GM23248 (cell line): ENCODE results near the gene CDY2B. TPM values are rescaled to one million over a fixed set of nuclear protein-coding genes. Genes with fewer than 3 reads are reported as not detected.
"Not testable (repeated sequence)": the region's sequence is repeated elsewhere in the genome, so short reads cannot be mapped to it uniquely, and the experiment has no call there.

Experiments
- DNase-seq: peaks from one replicate; pipeline ENCODE4 v3.0.0-alpha.2; 2015
- H2AFZ ChIP-seq: fragments of 200-600 bp; sonication (generic); 2 replicates; pipeline ENCODE4 v1.6.1; 2016; ENCODE audit warnings: antibody characterized with exemption
- H3F3A ChIP-seq: fragments of 200-600 bp; sonication (generic); 2 replicates; pipeline ENCODE4 v1.6.1; 2016; ENCODE audit warnings: mild to moderate bottlenecking, antibody characterized with exemption, mixed run types; ENCODE audit not compliant: insufficient read depth
- H3K27ac ChIP-seq: fragments of 200-600 bp; sonication (generic); 2 replicates; pipeline ENCODE4 v1.5.1; 2016; ENCODE audit warnings: mild to moderate bottlenecking
- H3K27me3 ChIP-seq: fragments of 200-600 bp; sonication (generic); replicated peaks from 2 replicates; pipeline ENCODE4 v1.6.1; 2016; ENCODE audit warnings: mild to moderate bottlenecking; ENCODE audit not compliant: insufficient read depth
- H3K36me3 ChIP-seq: fragments of 200-600 bp; sonication (generic); 2 replicates; pipeline ENCODE4 v1.6.1; 2016; ENCODE audit warnings: low read depth, mild to moderate bottlenecking
- H3K4me1 ChIP-seq: fragments of 200-600 bp; sonication (generic); 2 replicates; pipeline ENCODE4 v1.6.1; 2016; ENCODE audit warnings: mild to moderate bottlenecking; ENCODE audit not compliant: insufficient read depth
- H3K4me2 ChIP-seq: fragments of 200-600 bp; sonication (generic); one replicate; pipeline ENCODE4 v1.6.1; 2016; ENCODE audit warnings: mild to moderate bottlenecking; ENCODE audit not compliant: unreplicated experiment
- H3K4me3 ChIP-seq: fragments of 200-600 bp; sonication (generic); 2 replicates; pipeline ENCODE4 v1.5.1; 2016; ENCODE audit warnings: mild to moderate bottlenecking
- H3K79me2 ChIP-seq: fragments of 200-600 bp; sonication (generic); 2 replicates; pipeline ENCODE4 v1.6.1; 2016; ENCODE audit warnings: mild to moderate bottlenecking; ENCODE audit not compliant: insufficient read depth
- H3K9ac ChIP-seq: fragments of 200-600 bp; sonication (generic); 2 replicates; pipeline ENCODE4 v1.6.1; 2016; ENCODE audit warnings: mild to moderate bottlenecking
- H3K9me2 ChIP-seq: fragments of 200-600 bp; sonication (generic); 2 replicates; pipeline ENCODE4 v1.6.1; 2016; ENCODE audit warnings: mixed run types, mild to moderate bottlenecking, moderate library complexity; ENCODE audit not compliant: insufficient read depth
- H3K9me3 ChIP-seq: fragments of 200-600 bp; sonication (generic); one replicate; pipeline ENCODE4 v1.6.1; 2017; ENCODE audit warnings: low read depth
- H4K20me1 ChIP-seq: fragments of 200-600 bp; sonication (generic); 2 replicates; pipeline ENCODE4 v1.6.0; 2016; ENCODE audit not compliant: insufficient read depth
- WGBS, 2 experiments: methylation state at CpG; one replicate each; pipeline ENCODE4 v1.1.6; 2015 to 2017; ENCODE audit warnings: low lambda C conversion rate in 2 of 2, low coverage in 1 of 2; ENCODE audit errors: missing lambda C conversion rate in 2 of 2; 5-methylcytosine and 5-hydroxymethylcytosine counted together
- in situ Hi-C: fragments of 300-500 bp; cut with MboI; formaldehyde crosslinking; loops from 2 replicates; pipeline ENCODE4 v1.15.0; 2020
- polyA plus RNA-seq: library from polyadenylated mRNA; unstranded; fragments of >200 nt; fragmentation: Nextera tagmentation; extraction: Ambion mirVana; gene quantifications from 2 replicates; pipeline ENCODE4 v1.2.1, GENCODE V29; 2016
- total RNA-seq: library from RNA; depleted of rRNA; stranded (reverse); fragments of >200 nt; shearing (Covaris generic); gene quantifications from 2 replicates; pipeline ENCODE4 v1.2.3, GENCODE V29; 2014; rRNA removed

Gene CDY2B, protein sequence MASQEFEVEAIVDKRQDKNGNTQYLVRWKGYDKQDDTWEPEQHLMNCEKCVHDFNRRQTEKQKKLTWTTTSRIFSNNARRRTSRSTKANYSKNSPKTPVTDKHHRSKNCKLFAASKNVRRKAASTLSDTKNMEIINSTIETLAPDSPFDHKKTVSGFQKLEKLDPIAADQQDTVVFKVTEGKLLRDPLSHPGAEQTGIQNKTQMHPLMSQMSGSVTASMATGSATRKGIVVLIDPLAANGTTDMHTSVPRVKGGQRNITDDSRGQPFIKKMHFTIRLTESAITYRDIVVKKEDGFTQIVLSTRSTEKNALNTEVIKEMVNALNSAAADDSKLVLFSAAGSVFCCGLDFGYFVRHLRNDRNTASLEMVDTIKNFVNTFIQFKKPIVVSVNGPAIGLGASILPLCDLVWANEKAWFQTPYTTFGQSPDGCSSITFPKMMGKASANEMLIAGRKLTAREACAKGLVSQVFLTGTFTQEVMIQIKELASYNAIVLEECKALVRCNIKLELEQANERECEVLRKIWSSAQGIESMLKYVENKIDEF
- total RNA-seq: not detected in 2 replicates
- polyA plus RNA-seq: not detected in 2 replicates

DNA sequence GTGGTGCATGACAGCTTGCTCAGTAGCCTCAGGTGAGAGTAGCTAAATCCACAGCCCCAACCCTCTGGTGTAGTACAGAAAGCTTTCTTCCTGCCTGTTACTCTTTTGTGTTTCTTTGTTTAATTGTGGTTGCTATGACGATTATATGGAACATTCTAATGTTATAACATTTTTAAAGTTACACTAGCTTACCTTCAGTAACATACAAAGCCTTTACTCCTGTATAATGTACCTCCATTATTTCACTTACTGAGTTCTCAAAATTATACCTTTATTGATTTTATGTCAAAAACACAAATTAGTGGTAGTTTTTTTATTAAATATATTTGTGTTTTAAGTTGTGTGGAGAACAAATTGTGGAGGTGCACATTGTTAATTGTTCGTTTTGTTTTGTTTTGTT, at the start of gene CDY2B:
Gene CDY2B, minus strand, starts transcription at position 101 of the 400 bp plus-strand sequence. CDS start 328 bp downstream, outside the sequence.
- H4K20me1 ChIP-seq, H3K4me1 ChIP-seq, H3K4me3 ChIP-seq, DNase-seq, in situ Hi-C loops, H3K9me3 ChIP-seq, H3K79me2 ChIP-seq, H3K9ac ChIP-seq, H3K9me2 ChIP-seq, H3F3A ChIP-seq, H3K36me3 ChIP-seq, H3K4me2 ChIP-seq, H3K27ac ChIP-seq, H2AFZ ChIP-seq, H3K27me3 ChIP-seq: not testable (repeated sequence)
- WGBS, 2 experiments: no CpG with 5 or more reads among the region's 2 CpGs

- H3K27me3 ChIP-seq, H4K20me1 ChIP-seq, H3F3A ChIP-seq, H3K4me2 ChIP-seq, H3K4me1 ChIP-seq, H3K4me3 ChIP-seq, H3K9me3 ChIP-seq, in situ Hi-C loops, H2AFZ ChIP-seq, H3K36me3 ChIP-seq, DNase-seq, H3K9ac ChIP-seq, H3K79me2 ChIP-seq, H3K9me2 ChIP-seq, H3K27ac ChIP-seq: not testable (repeated sequence)
- no CpG with 5 or more reads among the region's 3 CpGs for WGBS, 2 experiments
These were observed 28.0 kb upstream of the CDY2B start for GRCh38 chrY:17908009-17908408.

- H3K27me3 ChIP-seq, H3K27ac ChIP-seq, H3K4me2 ChIP-seq, H3K9me3 ChIP-seq, H4K20me1 ChIP-seq, in situ Hi-C loops, H3K4me1 ChIP-seq, H2AFZ ChIP-seq, H3K4me3 ChIP-seq, H3K79me2 ChIP-seq, H3F3A ChIP-seq, H3K9ac ChIP-seq, H3K9me2 ChIP-seq, H3K36me3 ChIP-seq, DNase-seq: not testable (repeated sequence)
- no CpG with 5 or more reads among the region's 2 CpGs for WGBS, 2 experiments
These were observed 27.3 kb upstream of the CDY2B start for GRCh38 chrY:17907351-17907750.

DNA sequence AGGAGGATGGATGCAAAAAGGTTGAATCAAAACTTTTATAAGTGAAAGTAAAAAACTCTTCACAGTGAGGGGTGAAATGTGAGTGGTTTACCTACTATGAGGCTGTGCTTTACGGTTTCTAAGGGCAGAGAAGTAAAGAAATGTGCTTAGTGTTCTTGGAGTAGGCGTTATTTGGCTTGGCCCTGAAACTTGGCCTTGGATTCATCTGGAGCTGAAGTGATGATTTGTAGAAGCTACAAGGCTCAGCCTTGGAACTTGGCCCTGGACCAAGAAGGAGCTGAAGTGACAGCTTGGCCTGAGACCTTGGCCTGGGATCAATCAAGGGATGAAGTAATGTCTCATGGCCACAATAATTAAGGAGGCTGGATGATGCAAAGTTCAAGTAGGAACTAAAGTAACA, 1.7 kb upstream of the CDY2B start:
- H2AFZ ChIP-seq, H3F3A ChIP-seq, H3K9ac ChIP-seq, H3K36me3 ChIP-seq, H3K27ac ChIP-seq, H3K4me1 ChIP-seq, H3K9me3 ChIP-seq, DNase-seq, H3K27me3 ChIP-seq, H3K79me2 ChIP-seq, H3K4me3 ChIP-seq, in situ Hi-C loops, H3K9me2 ChIP-seq, H4K20me1 ChIP-seq, H3K4me2 ChIP-seq: not testable (repeated sequence)
- no CpG with 5 or more reads among the region's 2 CpGs for WGBS, 2 experiments

DNA sequence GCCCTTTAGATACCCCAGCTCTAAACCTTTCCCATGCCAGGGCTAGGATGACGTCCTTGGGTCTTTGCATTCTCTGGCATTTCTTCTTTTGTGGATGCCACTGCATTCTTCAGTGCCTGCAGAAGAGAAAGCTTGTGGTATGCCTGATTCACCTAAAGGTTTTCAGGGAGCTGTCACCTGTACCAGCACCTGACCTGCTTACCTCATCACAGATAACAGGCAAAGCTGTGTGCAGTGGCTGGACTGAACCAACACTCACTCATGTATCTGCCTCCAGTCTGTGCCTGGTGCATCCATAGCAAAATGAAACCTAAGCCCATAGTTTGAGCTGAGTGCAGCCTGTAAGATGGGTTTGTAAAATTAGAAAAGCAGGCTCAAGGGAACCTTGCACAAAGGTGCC, 3.3 kb downstream of the CDY2B start:
- H3K4me2 ChIP-seq, H3K36me3 ChIP-seq, H3K4me3 ChIP-seq, H3K9me2 ChIP-seq, DNase-seq, H3K27me3 ChIP-seq, H3K27ac ChIP-seq, H3K9me3 ChIP-seq, in situ Hi-C loops, H3F3A ChIP-seq, H3K79me2 ChIP-seq, H2AFZ ChIP-seq, H4K20me1 ChIP-seq, H3K4me1 ChIP-seq, H3K9ac ChIP-seq: not testable (repeated sequence)
- WGBS, 2 experiments: no CpG with 5 or more reads among the region's 1 CpG

GRCh38 chrY:17875401-17875800, 4.6 kb downstream of the CDY2B start:
- H3K9me2 ChIP-seq, H3K4me1 ChIP-seq, H2AFZ ChIP-seq, H3K4me3 ChIP-seq, DNase-seq, in situ Hi-C loops, H3K9me3 ChIP-seq, H3F3A ChIP-seq, H3K27me3 ChIP-seq, H3K4me2 ChIP-seq, H4K20me1 ChIP-seq, H3K9ac ChIP-seq, H3K79me2 ChIP-seq, H3K27ac ChIP-seq, H3K36me3 ChIP-seq: not testable (repeated sequence)
- WGBS, 2 experiments: no CpG with 5 or more reads among the region's 3 CpGs

DNA sequence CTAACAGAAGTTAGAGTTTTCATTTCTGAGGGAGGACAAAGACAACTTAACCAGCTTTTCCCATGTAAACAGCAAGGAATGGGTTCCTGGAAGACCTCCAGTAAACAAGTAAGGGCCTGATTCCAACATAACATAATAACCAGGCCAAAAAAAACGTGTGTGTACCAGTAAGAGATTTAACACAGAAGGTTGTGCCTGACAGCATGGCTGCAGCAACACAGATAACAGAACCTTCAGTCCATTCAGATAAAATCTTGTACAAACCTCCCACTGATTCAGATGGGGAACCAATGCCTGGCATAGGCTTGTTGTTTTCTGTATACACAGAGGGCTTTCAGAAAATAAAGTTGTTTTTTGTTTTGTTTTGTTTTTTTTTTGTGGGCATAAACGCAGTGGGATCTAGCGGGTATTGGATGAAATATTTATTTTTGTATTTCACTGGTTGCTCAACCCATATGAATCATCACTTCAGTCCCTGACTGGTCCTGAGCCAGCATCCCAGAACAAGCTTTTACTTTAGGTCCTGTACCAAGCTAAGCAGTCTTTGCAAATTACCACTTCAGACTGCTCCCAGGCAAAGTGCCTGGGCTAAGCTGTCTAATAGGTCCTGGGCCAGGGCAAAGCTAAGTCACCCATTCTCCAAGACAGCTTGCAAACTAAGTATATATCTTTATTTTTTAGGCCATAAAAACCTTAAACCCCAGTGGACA, 8.7 kb downstream of the CDY2B start:
- H4K20me1 ChIP-seq, DNase-seq, H3K4me2 ChIP-seq, H3K4me1 ChIP-seq, H2AFZ ChIP-seq, H3K36me3 ChIP-seq, H3K79me2 ChIP-seq, H3K4me3 ChIP-seq, H3K27ac ChIP-seq, H3K9me2 ChIP-seq, H3K9me3 ChIP-seq, H3K27me3 ChIP-seq, H3F3A ChIP-seq, H3K9ac ChIP-seq, in situ Hi-C loops: not testable (repeated sequence)
- no CpG with 5 or more reads among the region's 3 CpGs for WGBS, 2 experiments
